RWPE1 (cell line): ENCODE results near the gene GOSR2.
"Not testable (repeated sequence)": the region's sequence is repeated elsewhere in the genome, so short reads cannot be mapped to it uniquely, and the experiment has no call there.

Experiments
- CTCF ChIA-PET: fragments of 350-600 bp; sonication (Branson Sonifier 250); formaldehyde crosslinking; extraction: SDS; loops from one replicate; lab custom pipeline; 2021; lab: Yijun Ruan, JAX
- POLR2A ChIA-PET: fragments of 400-600 bp; formaldehyde crosslinking; extraction: SDS; loops from one replicate; lab custom pipeline; 2020; ENCODE audit warnings: antibody characterized with exemption; ENCODE audit not compliant: low non-redundant PET; lab: Yijun Ruan, JAX
- DNase-seq: peaks from one replicate; pipeline ENCODE4 v3.0.0; 2012; ENCODE audit warnings: low spot score
- H3K27ac ChIP-seq: fragments of 450-650 bp; 2 replicates; pipeline ENCODE4 v1.5.1; 2017
- CTCF ChIP-seq: fragments of 450-650 bp; conservative IDR thresholded peaks from 2 replicates; pipeline ENCODE4 v1.5.1; 2017; ENCODE audit warnings: low read depth, mild to moderate bottlenecking

GOSR2 gene

GRCh38 chr17:46950997-46951621 is 28.1 kb downstream of the GOSR2 start:
- POLR2A ChIA-PET = no interaction called here

GRCh38 chr17:46951706-46952105 is 28.7 kb downstream of the GOSR2 start:
- H3K27ac ChIP-seq = no peak overlapping the region
- DNase-seq = no peak
- ChIA-PET CTCF (interaction anchor here (0.6 kb wide), 3 partner anchors 11 to 125 kb away, joined by 3 read pairs; no protein-coding TSS in a partner anchor), POLR2A (no interaction called here)
- TF ChIP-seq CTCF = no peak

More at GRCh38 chr17:46950997-46951621, 28.1 kb downstream of the GOSR2 start:
- DNase-seq = no peak
- TF ChIP-seq CTCF = no peak
- no peak overlapping the region for H3K27ac ChIP-seq
- CTCF ChIA-PET = interaction anchor here (0.6 kb wide), 2 partner anchors 50 to 124 kb away, joined by 3 read pairs; no protein-coding TSS in a partner anchor

GRCh38 chr17:46952115-46952514 is 29.2 kb downstream of the GOSR2 start:
- ChIA-PET POLR2A (no interaction called here), CTCF (interaction anchor here (0.6 kb wide), 1 partner anchor 11 kb away, joined by 3 read pairs; no protein-coding TSS in a partner anchor)
- no peak for DNase-seq

GRCh38 chr17:46953191-46953590 is 30.2 kb downstream of the GOSR2 start:
- DNase-seq, H3K27ac ChIP-seq, POLR2A ChIA-PET: not testable (repeated sequence)
- CTCF ChIA-PET = interaction anchor here (0.7 kb wide), 1 partner anchor 11 kb away, joined by 3 read pairs; no protein-coding TSS in a partner anchor

More at GRCh38 chr17:46952115-46952514, 29.2 kb downstream of the GOSR2 start:
- TF ChIP-seq CTCF = no peak
- no peak overlapping the region for H3K27ac ChIP-seq

- H3K27ac ChIP-seq = no peak overlapping the region
- TF ChIP-seq CTCF = no peak
- POLR2A ChIA-PET = no interaction called here
- no peak for DNase-seq
- CTCF ChIA-PET = interaction anchor here (0.9 to 1.0 kb wide), 2 partner anchors 16 to 17 kb away, joined by 3 to 5 read pairs; no protein-coding TSS in a partner anchor
These were observed 35.2 kb downstream of the GOSR2 start for GRCh38 chr17:46958041-46958591.

- no peak overlapping the region for H3K27ac ChIP-seq
- no peak for DNase-seq
- POLR2A ChIA-PET = no interaction called here
- CTCF ChIA-PET = no interaction called here
- TF ChIP-seq CTCF = no peak
These were observed 37.2 kb downstream of the GOSR2 start for GRCh38 chr17:46960152-46960551.

GRCh38 chr17:46962374-46962790 is 39.4 kb downstream of the GOSR2 start:
- POLR2A ChIA-PET = no interaction called here

More at GRCh38 chr17:46962374-46962790, 39.4 kb downstream of the GOSR2 start:
- TF ChIP-seq CTCF = no peak
- H3K27ac ChIP-seq = no peak overlapping the region
- CTCF ChIA-PET = no interaction called here
- no peak for DNase-seq
